HL-60 (cell line): ENCODE data around the gene MCEMP1.

Experiments
- DNase-seq, 2 experiments: peaks; one replicate each; pipeline ENCODE4 v3.0.0-alpha.2; 2010 to 2020; ENCODE audit warnings: low read depth in 1 of 2, low spot score in 1 of 2
- H3K27ac ChIP-seq: fragments of 250-450 bp; sonication (Bioruptor Pico); replicated peaks from 2 replicates; pipeline ENCODE4 v1.5.1; 2020; ENCODE audit warnings: mild to moderate bottlenecking, moderate library complexity
- H3K27me3 ChIP-seq: fragments of 250-450 bp; sonication (Bioruptor Pico); 2 replicates; pipeline ENCODE4 v1.5.1; 2021; ENCODE audit warnings: mild to moderate bottlenecking, moderate library complexity; ENCODE audit not compliant: insufficient read depth, poor library complexity, severe bottlenecking
- H3K4me3 ChIP-seq: replicated peaks from 2 replicates; pipeline ENCODE4 v1.5.1; 2011; ENCODE audit warnings: mild to moderate bottlenecking, control low read depth, low read length; ENCODE audit not compliant: insufficient read depth
- CTCF ChIP-seq: IDR thresholded peaks from one replicate; pipeline ENCODE4 v1.5.1; 2011; ENCODE audit warnings: low read length, control low read depth, inconsistent platforms; ENCODE audit not compliant: insufficient read depth
- GABPA ChIP-seq: IDR thresholded peaks from 2 replicates; pipeline ENCODE4 v1.6.1; 2012; ENCODE audit warnings: low read depth
- POLR2AphosphoS5 ChIP-seq: IDR thresholded peaks from 2 replicates; pipeline ENCODE4 v1.6.1; 2012; ENCODE audit warnings: low read depth
- REST ChIP-seq: IDR thresholded peaks from 2 replicates; pipeline ENCODE4 v1.6.1; 2012; ENCODE audit warnings: low read depth; ENCODE audit not compliant: insufficient replicate concordance
- SPI1 ChIP-seq: IDR thresholded peaks from 2 replicates; pipeline ENCODE4 v1.6.1; 2012; ENCODE audit warnings: low read depth, mild to moderate bottlenecking, borderline replicate concordance

The MCEMP1 gene

GRCh38 chr19:7636691-7637373, 40.1 kb upstream of the MCEMP1 start, which contains the start of gene STXBP2:
TSS of gene STXBP2 (plus strand) at chr19:7637110. CDS start at chr19:7637150, 40 bp downstream.
- peak; percentile 65 for TF ChIP-seq POLR2AphosphoS5
- TF ChIP-seq GABPA: no peak; the same call in 1 of the 2 replicates
- TF ChIP-seq REST: peak; percentile 13
- TF ChIP-seq CTCF: no peak
- TF ChIP-seq SPI1: no peak
- DNase-seq: peak; percentile 82 to 87
- peak within 1 kb of the TSS; percentile 84 for H3K27ac ChIP-seq
- H3K4me3 ChIP-seq: peak within 1 kb of the TSS; percentile 80
- H3K27me3 ChIP-seq: no peaks in the 10 kb centered on the region

DNA sequence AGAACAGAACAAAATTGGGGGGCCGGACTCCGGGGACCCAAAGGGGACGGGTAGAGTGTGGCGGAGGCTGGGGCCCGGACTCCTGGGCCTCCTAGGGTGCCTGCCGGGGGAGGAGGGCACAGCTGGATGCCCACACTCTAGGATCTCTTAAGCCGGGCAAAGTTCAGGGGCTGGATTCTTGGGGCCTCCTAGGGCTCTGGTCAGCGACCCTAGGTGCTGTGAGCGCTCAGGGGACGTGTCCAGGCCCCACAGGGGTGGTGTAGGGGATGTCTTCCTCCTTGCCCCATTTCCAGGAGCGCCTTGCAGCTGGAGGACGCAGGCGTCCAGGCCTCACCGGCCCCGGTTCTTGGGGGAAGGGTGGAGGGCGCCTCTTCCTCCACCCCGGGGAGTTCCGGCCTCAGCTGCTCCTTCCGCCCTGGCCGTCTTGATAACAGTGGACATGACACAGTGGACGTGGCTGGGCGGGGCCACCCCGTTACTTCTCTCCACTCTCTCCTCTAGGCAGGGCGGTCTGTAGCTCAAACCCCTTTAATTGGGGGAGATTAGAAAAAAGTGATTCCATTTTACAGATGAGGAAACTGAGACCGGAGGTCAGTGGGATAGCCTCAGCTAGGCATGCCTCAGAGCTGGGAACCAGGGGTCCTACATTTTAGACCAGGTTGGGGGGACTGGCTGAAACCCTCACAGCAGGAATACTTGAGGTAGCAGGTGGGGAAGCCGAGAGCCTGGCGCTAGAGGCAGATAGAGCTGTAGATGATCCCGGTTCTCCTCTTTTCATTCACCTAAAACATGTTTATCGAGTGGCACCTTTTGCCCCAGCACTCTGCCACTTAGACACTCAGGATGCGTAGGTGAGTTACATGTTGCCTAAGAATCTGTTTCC, 39.3 kb upstream of the MCEMP1 start:
- TF ChIP-seq CTCF: no peak
- 0 out of 2 replicates have a peak, but pooled peaks have one; percentile 4 for TF ChIP-seq POLR2AphosphoS5
- H3K27me3 ChIP-seq: no peaks in the 10 kb centered on the region
- H3K4me3 ChIP-seq: peak overlapping the region; percentile 80
- DNase-seq: peak; percentile 64 to 67
- peak overlapping the region; percentile 84 for H3K27ac ChIP-seq

GRCh38 chr19:7638802-7639465, 38.0 kb upstream of the MCEMP1 start:
- H3K4me3 ChIP-seq: no peak overlapping the region
- no peak overlapping the region for H3K27ac ChIP-seq
- DNase-seq: no peak
- no peaks in the 10 kb centered on the region for H3K27me3 ChIP-seq
- TF ChIP-seq GABPA (no peak), POLR2AphosphoS5 (no peak), REST (no peak), CTCF (no peak), SPI1 (no peak)
